HG03460 (cell line): ENCODE results near the gene TTLL8.

Experiments used
- ATAC-seq: cut with Tn5 transposase; IDR thresholded peaks from one replicate; pipeline ENCODE4 v1.9.1; 2021; ENCODE audit not compliant: unreplicated experiment

Gene TTLL8

GRCh38 chr22:50022171-50022819 is 35.8 kb downstream of the TTLL8 start:
- ATAC-seq: no peak

GRCh38 chr22:50020606-50021005 is 37.5 kb downstream of the TTLL8 start:
- ATAC-seq: no peak

- no peak for ATAC-seq
Observed at GRCh38 chr22:50019316-50019715, 38.8 kb downstream of the TTLL8 start.

GRCh38 chr22:50018608-50019285 is 39.4 kb downstream of the TTLL8 start:
- no peak for ATAC-seq

GRCh38 chr22:50017701-50018224 is 40.3 kb downstream of the TTLL8 start:
- ATAC-seq: no peak

GRCh38 chr22:50016988-50017700 is 41.0 kb downstream of the TTLL8 start:
- no peak for ATAC-seq

GRCh38 chr22:50016308-50016987 is 41.6 kb downstream of the TTLL8 start:
- ATAC-seq: no peak

GRCh38 chr22:50015451-50016307 is 42.4 kb downstream of the TTLL8 start:
- ATAC-seq: no peak

- ATAC-seq: no peak
Observed at GRCh38 chr22:50014655-50015401, 43.3 kb downstream of the TTLL8 start.

- no peak for ATAC-seq
Observed at GRCh38 chr22:50014053-50014501, 44.0 kb downstream of the TTLL8 start.

- ATAC-seq: no peak
Observed at GRCh38 chr22:50012211-50013181, 45.6 kb downstream of the TTLL8 start, which contains the start of gene IL17REL. Gene IL17REL (minus strand): TSS chr22:50012765. CDS start chr22:50012646, 119 bp downstream.

GRCh38 chr22:50011447-50012210 is 46.5 kb downstream of the TTLL8 start:
- no peak for ATAC-seq

- ATAC-seq: no peak
Observed at GRCh38 chr22:50010676-50011446, 47.2 kb downstream of the TTLL8 start.

GRCh38 chr22:50009765-50010675 is 48.1 kb downstream of the TTLL8 start:
- no peak for ATAC-seq

- ATAC-seq: no peak
Observed at GRCh38 chr22:50009251-50009650, 48.8 kb downstream of the TTLL8 start.
